GM12873 (cell line): Measurements from ENCODE around the gene ADK.

Experiments used
- CTCF ChIP-seq: IDR thresholded peaks from 2 replicates; pipeline ENCODE4 v1.5.1; 2012; ENCODE audit warnings: low read depth, mild to moderate bottlenecking, moderate library complexity, low read length, control low read depth; ENCODE audit not compliant: insufficient read depth; ENCODE audit errors: missing control alignments

Gene ADK

GRCh38 chr10:74602576-74602975 is 451.6 kb downstream of the ADK start:
- no peak for TF ChIP-seq CTCF

- no peak for TF ChIP-seq CTCF
Observed at GRCh38 chr10:74610299-74610698, 459.3 kb downstream of the ADK start.

GRCh38 chr10:74612195-74612594 is 461.2 kb downstream of the ADK start:
- no peak for TF ChIP-seq CTCF

- TF ChIP-seq CTCF, result no peak
Observed at GRCh38 chr10:74620626-74621025, 469.6 kb downstream of the ADK start.

GRCh38 chr10:74623786-74624185 is 472.8 kb downstream of the ADK start:
- no peak for TF ChIP-seq CTCF

- no peak for TF ChIP-seq CTCF
Observed at GRCh38 chr10:74624501-74624900, 473.5 kb downstream of the ADK start.

GRCh38 chr10:74628136-74628535 is 477.1 kb downstream of the ADK start:
- TF ChIP-seq CTCF, result no peak
